GM18502 (cell line): ENCODE measurements around the gene TRAF3.

Source experiments
- ATAC-seq: cut with Tn5 transposase; IDR thresholded peaks from one replicate; pipeline ENCODE4 v1.9.1; 2021; ENCODE audit warnings: mild to moderate bottlenecking; ENCODE audit not compliant: unreplicated experiment, poor library complexity

Gene TRAF3

GRCh38 chr14:102776761-102777710 is at the start of gene TRAF3:
Gene TRAF3, plus strand, starts transcription at chr14:102777449. Its CDS starts 92,753 bp downstream, at chr14:102870202.
- ATAC-seq = peak; percentile 56

- ATAC-seq = no peak
Measured at GRCh38 chr14:102728501-102728900, 48.7 kb upstream of the TRAF3 start.

GRCh38 chr14:102729268-102729667 is 48.0 kb upstream of the TRAF3 start:
- ATAC-seq = no peak

- ATAC-seq = no peak
Measured at GRCh38 chr14:102729825-102730224, 47.4 kb upstream of the TRAF3 start.

GRCh38 chr14:102731101-102731870 is 46.0 kb upstream of the TRAF3 start:
- no peak for ATAC-seq

GRCh38 chr14:102731871-102732800 is 45.1 kb upstream of the TRAF3 start:
- no peak for ATAC-seq

GRCh38 chr14:102732924-102733323 is 44.3 kb upstream of the TRAF3 start:
- ATAC-seq = no peak

GRCh38 chr14:102733326-102733725 is 43.9 kb upstream of the TRAF3 start:
- ATAC-seq = no peak

GRCh38 chr14:102734436-102734835 is 42.8 kb upstream of the TRAF3 start:
- ATAC-seq = no peak

GRCh38 chr14:102736956-102737355 is 40.3 kb upstream of the TRAF3 start:
- no peak for ATAC-seq

- ATAC-seq = no peak
Measured at GRCh38 chr14:102737402-102738372, 39.6 kb upstream of the TRAF3 start.

GRCh38 chr14:102738373-102739189 is 38.7 kb upstream of the TRAF3 start:
- no peak for ATAC-seq

GRCh38 chr14:102739190-102739469 is 38.1 kb upstream of the TRAF3 start:
- ATAC-seq = no peak

- no peak for ATAC-seq
Measured at GRCh38 chr14:102746634-102747438, 30.4 kb upstream of the TRAF3 start.

GRCh38 chr14:102748806-102749205 is 28.4 kb upstream of the TRAF3 start:
- no peak for ATAC-seq

GRCh38 chr14:102749393-102750305 is 27.6 kb upstream of the TRAF3 start:
- no peak for ATAC-seq

GRCh38 chr14:102750376-102750775 is 26.9 kb upstream of the TRAF3 start:
- no peak for ATAC-seq
